Erythroblast (primary cell): ENCODE data around the gene ZNF722.

Experiments used
- GATA1 ChIP-seq: IDR thresholded peaks from 2 replicates; pipeline ENCODE4 v1.6.1; 2011; ENCODE audit warnings: low read depth, mild to moderate bottlenecking, control low read depth, low read length, moderate library complexity
- POLR2A ChIP-seq: IDR thresholded peaks from 2 replicates; pipeline ENCODE4 v1.6.1; 2011; ENCODE audit warnings: mild to moderate bottlenecking, low read length

DNA sequence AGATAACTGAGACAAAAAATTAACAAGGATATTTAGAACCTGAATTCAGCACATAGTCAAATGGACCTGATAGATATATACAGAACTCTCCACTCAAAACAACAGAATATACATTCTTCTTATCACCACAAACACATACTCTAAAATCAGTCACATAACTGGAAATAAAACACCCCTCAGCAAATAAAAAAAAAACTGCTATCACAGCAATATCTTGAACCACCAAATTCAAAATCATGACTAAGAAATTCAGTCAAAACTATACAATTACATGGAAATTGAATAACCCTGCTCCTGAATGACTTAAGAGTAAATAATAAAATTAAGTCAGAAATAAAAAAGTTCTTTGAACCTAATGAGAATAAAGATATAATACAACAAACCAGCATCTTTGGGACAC is 30.0 kb upstream of the ZNF722 start:
- TF ChIP-seq POLR2A, result no peak
- no peak for TF ChIP-seq GATA1
